IgD-negative memory B cell (primary cell): Measurements from ENCODE around the gene FFAR2. TPM values are rescaled to one million over a fixed set of nuclear protein-coding genes. Genes with fewer than 3 reads are reported as not detected.

Source experiments
- H3K27ac Mint-ChIP-seq, 3 donors: one replicate each; pipeline ENCODE4 v1.8.0; 2020 to 2022; ENCODE audit warnings: mild to moderate bottlenecking in 3 of 3, mixed read lengths in 3 of 3, moderate library complexity in 1 of 3
- H3K27me3 Mint-ChIP-seq: one replicate; pipeline ENCODE4 v1.8.0; 2021; ENCODE audit warnings: mixed read lengths
- H3K36me3 Mint-ChIP-seq: one replicate; pipeline ENCODE4 v1.8.0; 2020; ENCODE audit warnings: mild to moderate bottlenecking, mixed read lengths
- H3K4me1 Mint-ChIP-seq, 3 donors: one replicate each; pipeline ENCODE4 v1.8.0; 2020 to 2022; ENCODE audit warnings: mixed read lengths in 3 of 3, mild to moderate bottlenecking in 1 of 3
- H3K4me3 Mint-ChIP-seq, 4 donors: one replicate each; pipeline ENCODE4 v1.8.0; 2020 to 2022; ENCODE audit warnings: mild to moderate bottlenecking in 4 of 4, mixed read lengths in 4 of 4, moderate library complexity in 3 of 4
- H3K9me3 Mint-ChIP-seq, 3 donors: one replicate each; pipeline ENCODE4 v1.8.0; 2020 to 2021; ENCODE audit warnings: mixed read lengths in 3 of 3, mild to moderate bottlenecking in 1 of 3
- polyA plus RNA-seq: library from polyadenylated mRNA; unstranded; fragments of 300-500 nt; fragmentation: Illumina TruSeq; gene quantifications from one replicate; pipeline ENCODE4 v1.2.3, GENCODE V29; 2021

FFAR2 gene
- polyA plus RNA-seq, 1 donor from 2014 or later, result not detected

GRCh38 chr19:35500611-35501010, 52.6 kb downstream of the FFAR2 start:
- H3K9me3 Mint-ChIP-seq, result no peaks in the 10 kb centered on the region
- peaks cover 3% of the 10 kb centered on the region for H3K36me3 Mint-ChIP-seq
- H3K27me3 Mint-ChIP-seq, result peaks cover 14% of the 10 kb centered on the region
- H3K4me1 Mint-ChIP-seq, result peaks cover 0 to 3% (median under 1%) of the 10 kb centered on the region in 3 donors
- H3K4me3 Mint-ChIP-seq, result no peak overlapping the region
- no peak overlapping the region for H3K27ac Mint-ChIP-seq

Other genes starting within 250 kb of the FFAR2 start
- gene FAM187B, start 219.5 kb upstream of the FFAR2 start, polyA plus RNA-seq, result not detected
- gene LSR, start 199.3 kb upstream of the FFAR2 start, polyA plus RNA-seq, result 49.1 TPM
- 11.5 TPM for gene USF2, start 179.3 kb upstream of the FFAR2 start, polyA plus RNA-seq
- gene HAMP, start 165.7 kb upstream of the FFAR2 start, polyA plus RNA-seq, result not detected
- gene MAG, start 156.1 kb upstream of the FFAR2 start, polyA plus RNA-seq, result 0.25 TPM
- gene CD22, start 119.1 kb upstream of the FFAR2 start, polyA plus RNA-seq, result 494 TPM
- 0.24 TPM for gene FFAR1, start 100.4 kb upstream of the FFAR2 start, polyA plus RNA-seq
- gene FFAR3, start 89.8 kb upstream of the FFAR2 start, polyA plus RNA-seq, result not detected
- not detected for gene GPR42, start 77.2 kb upstream of the FFAR2 start, polyA plus RNA-seq
- not detected for gene KRTDAP, start 42.2 kb downstream of the FFAR2 start, polyA plus RNA-seq
- gene DMKN, start 65.4 kb downstream of the FFAR2 start, polyA plus RNA-seq, result 1.1 TPM
- not detected for gene SBSN, start 80.1 kb downstream of the FFAR2 start, polyA plus RNA-seq
- gene GAPDHS, start 85.2 kb downstream of the FFAR2 start, polyA plus RNA-seq, result not detected
- gene TMEM147, start 97.4 kb downstream of the FFAR2 start, polyA plus RNA-seq, result 146 TPM
- gene ATP4A, start 115.4 kb downstream of the FFAR2 start, polyA plus RNA-seq, result not detected
- gene PMIS2, start 137.9 kb downstream of the FFAR2 start, polyA plus RNA-seq, result not detected
- gene HAUS5, start 164.5 kb downstream of the FFAR2 start, polyA plus RNA-seq, result 11.4 TPM
- 76.5 TPM for gene RBM42, start 180.8 kb downstream of the FFAR2 start, polyA plus RNA-seq
- 0.50 TPM for gene ETV2, start 193.5 kb downstream of the FFAR2 start, polyA plus RNA-seq
- 814 TPM for gene COX6B1, start 200.1 kb downstream of the FFAR2 start, polyA plus RNA-seq
- gene UPK1A, start 218.3 kb downstream of the FFAR2 start, polyA plus RNA-seq, result not detected